ENCODE data around the gene MPPED2.

Gene MPPED2

DNA sequence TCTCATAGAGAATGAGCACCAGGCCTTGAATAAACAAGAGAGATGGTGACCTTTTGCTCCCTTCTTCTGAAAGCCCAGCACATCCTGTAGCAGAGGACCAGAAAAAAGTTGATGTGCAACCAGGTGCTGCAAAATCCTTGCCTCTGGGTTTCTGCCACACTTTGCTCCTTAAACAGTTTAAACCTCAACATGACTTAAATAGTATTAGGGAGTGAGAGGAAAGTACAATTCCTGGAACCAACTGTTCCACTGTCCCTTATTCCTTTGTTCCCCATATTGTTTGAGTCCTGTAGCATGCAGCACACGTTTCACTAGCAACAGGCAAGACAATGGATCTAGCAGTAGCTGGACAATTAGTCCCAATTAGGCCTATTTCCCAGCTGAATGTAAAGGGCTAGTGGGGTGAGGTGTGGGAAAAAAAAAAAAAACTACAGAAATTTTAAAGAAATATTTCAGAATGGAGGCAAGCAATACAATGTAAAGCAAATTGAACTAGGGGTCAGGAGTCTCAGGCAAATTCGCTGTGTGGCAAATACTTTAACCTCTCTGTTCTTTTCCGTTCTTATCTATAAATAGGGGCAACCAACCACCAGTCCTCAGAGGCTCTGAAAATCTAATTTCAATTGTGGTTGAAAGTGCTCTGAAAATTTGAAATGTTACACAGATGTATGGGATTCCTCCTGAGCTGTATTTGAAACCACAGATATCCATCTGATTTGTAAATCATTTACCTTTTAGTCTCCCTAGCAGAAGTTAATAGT, 6.6 kb downstream of the MPPED2 start:
- CTCF ChIA-PET: no interaction called here
- DNase-seq (ENCODE audit: extremely low spot score): no peak
- POLR2A ChIA-PET: no interaction called here
- TF ChIP-seq HDGF (IDR thresholded peaks at IDR 0.05; ENCODE audit: borderline replicate concordance) (no peak), ELF4 (IDR thresholded peaks at IDR 0.05) (no peak)

DNA sequence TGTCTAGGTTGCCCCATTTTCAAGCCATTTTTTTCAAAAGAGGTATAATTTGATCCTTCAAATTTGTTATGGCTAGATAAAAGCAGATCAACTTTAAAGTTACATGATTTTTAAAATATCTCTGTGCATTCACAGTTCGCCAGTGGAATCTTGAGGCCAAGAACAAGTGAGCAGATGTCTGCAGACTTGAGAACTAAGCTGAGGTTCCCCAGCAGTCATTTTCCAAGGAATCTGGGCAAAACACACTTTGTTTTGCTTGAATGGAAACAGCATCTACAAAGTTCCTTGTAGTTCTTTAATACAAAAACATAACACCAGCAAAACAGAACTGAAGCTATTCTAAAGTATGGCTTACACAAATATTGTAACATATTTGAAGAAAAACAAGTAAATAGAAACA, 7.7 kb downstream of the MPPED2 start:
- no peak for TF ChIP-seq FOXK2 (IDR thresholded peaks at IDR 0.05)
- TF ChIP-seq L3MBTL2 (conservative IDR thresholded peaks at IDR 0.05): no peak
- no peak for TF ChIP-seq BHLHE40 (IDR thresholded peaks at IDR 0.05; ENCODE audit: borderline replicate concordance)
- no peak for DNase-seq (ENCODE audit: extremely low spot score)
- ChIA-PET CTCF (no interaction called here), POLR2A (no interaction called here)

DNA sequence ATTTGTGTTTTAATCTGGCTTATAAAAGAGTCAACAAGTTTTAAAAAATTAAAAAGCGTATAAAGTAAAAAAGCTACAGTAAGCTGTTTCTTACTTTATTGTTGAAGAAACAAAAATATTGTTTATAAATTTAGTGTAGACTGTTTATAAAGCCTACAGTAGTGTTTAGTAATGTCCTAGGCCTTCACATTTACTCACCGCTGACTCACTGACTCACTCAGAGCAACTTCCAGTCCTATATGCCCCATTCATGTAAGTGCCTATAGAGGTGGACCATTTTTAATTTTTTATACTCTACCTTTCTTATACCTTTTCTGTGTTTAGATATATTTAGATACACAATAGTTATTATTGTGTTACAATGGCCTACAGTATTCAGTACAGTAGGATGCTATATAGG, 12.2 kb downstream of the MPPED2 start:
- no peak for DNase-seq (ENCODE audit: extremely low spot score)
- ChIA-PET POLR2A (no interaction called here), CTCF (no interaction called here)
- TF ChIP-seq FOXK2 (IDR thresholded peaks at IDR 0.05) (no peak), TARDBP (IDR thresholded peaks at IDR 0.05) (no peak), NFRKB (IDR thresholded peaks at IDR 0.05) (no peak), FOXA1 (IDR thresholded peaks at IDR 0.05) (no peak), CTBP1 (IDR thresholded peaks at IDR 0.05; ENCODE audit: borderline replicate concordance) (no peak), HDGF (IDR thresholded peaks at IDR 0.05; ENCODE audit: borderline replicate concordance) (no peak), BHLHE40 (IDR thresholded peaks at IDR 0.05; ENCODE audit: borderline replicate concordance) (no peak), ZNF384 (IDR thresholded peaks at IDR 0.05) (no peak), L3MBTL2 (conservative IDR thresholded peaks at IDR 0.05) (no peak)

DNA sequence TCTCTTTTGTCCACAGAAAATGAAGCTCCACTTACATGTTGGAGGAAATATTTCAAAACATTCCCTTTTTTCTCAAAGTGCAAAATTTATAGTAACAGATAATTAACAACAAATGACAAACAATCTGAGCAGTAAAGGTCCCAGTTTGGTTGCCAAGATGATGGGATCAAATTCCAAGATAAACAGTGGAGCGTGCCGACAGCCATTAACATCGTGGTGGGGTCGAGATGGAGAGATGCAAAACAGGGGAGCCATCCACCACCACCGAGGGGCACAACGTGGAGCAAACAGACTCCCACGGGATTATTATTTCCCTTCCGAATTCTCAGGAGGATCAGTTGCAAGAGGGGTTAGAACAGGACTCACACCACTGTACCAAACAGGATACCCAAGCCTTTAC, 17.2 kb downstream of the MPPED2 start:
- POLR2A ChIA-PET: interaction anchor here (2.1 kb wide), 1 partner anchor 17 kb away, joined by 6 read pairs; the partner anchor contains the start of gene MPPED2

DNA sequence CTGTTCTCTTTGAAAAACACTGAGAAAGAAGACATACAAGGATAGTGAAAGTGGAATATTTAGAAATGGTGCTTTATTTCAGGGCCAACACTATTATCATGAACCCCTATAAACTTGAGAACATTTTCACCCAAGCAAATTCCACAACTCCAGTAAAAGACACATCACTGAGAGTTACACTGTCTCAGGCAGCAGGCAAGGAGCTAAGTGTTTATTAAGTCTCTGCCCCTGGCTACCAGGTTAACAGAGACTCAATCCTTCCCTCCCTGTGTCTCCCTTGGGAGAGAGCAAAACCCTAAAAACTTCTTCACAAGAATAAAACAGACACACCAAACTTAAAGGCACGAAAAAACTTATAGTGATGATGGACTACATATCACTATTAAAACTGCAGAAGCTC, 18.5 kb downstream of the MPPED2 start:
- TF ChIP-seq FOXM1 (IDR thresholded peaks at IDR 0.05; ENCODE audit: borderline replicate concordance) (no peak), ARNT (IDR thresholded peaks at IDR 0.05) (no peak), ELF4 (IDR thresholded peaks at IDR 0.05) (no peak), SP1 (IDR thresholded peaks at IDR 0.05) (no peak), L3MBTL2 (conservative IDR thresholded peaks at IDR 0.05) (no peak), LEF1 (IDR thresholded peaks at IDR 0.05; ENCODE audit: borderline replicate concordance) (no peak), FOXK2 (IDR thresholded peaks at IDR 0.05) (no peak), BHLHE40 (IDR thresholded peaks at IDR 0.05; ENCODE audit: borderline replicate concordance) (no peak), FOXA1 (IDR thresholded peaks at IDR 0.05) (no peak), HDGF (IDR thresholded peaks at IDR 0.05; ENCODE audit: borderline replicate concordance) (no peak), CTBP1 (IDR thresholded peaks at IDR 0.05; ENCODE audit: borderline replicate concordance) (no peak), ZNF384 (IDR thresholded peaks at IDR 0.05) (no peak), NFRKB (IDR thresholded peaks at IDR 0.05) (no peak), TARDBP (IDR thresholded peaks at IDR 0.05) (no peak), SUZ12 (IDR thresholded peaks at IDR 0.05) (no peak)
- TF ChIP-seq, protein P1, sequence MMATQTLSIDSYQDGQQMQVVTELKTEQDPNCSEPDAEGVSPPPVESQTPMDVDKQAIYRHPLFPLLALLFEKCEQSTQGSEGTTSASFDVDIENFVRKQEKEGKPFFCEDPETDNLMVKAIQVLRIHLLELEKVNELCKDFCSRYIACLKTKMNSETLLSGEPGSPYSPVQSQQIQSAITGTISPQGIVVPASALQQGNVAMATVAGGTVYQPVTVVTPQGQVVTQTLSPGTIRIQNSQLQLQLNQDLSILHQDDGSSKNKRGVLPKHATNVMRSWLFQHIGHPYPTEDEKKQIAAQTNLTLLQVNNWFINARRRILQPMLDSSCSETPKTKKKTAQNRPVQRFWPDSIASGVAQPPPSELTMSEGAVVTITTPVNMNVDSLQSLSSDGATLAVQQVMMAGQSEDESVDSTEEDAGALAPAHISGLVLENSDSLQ (IDR thresholded peaks at IDR 0.05): no peak
- POLR2A ChIA-PET: interaction anchor here (1.3 to 2.1 kb wide), 3 partner anchors 17 to 245 kb away, joined by 5 to 6 read pairs (median 5); partner anchors contain the start of genes ARL14EP and MPPED2
- no peak for DNase-seq (ENCODE audit: extremely low spot score)
- CTCF ChIA-PET: interaction anchor here (0.6 to 0.8 kb wide), 2 partner anchors 155 to 276 kb away, joined by 3 read pairs; no protein-coding TSS in a partner anchor

More for the DNA sequence above, 17.2 kb downstream of the MPPED2 start:
- DNase-seq (ENCODE audit: extremely low spot score): no peak
- TF ChIP-seq BHLHE40 (IDR thresholded peaks at IDR 0.05; ENCODE audit: borderline replicate concordance) (no peak), TARDBP (IDR thresholded peaks at IDR 0.05) (no peak), NFRKB (IDR thresholded peaks at IDR 0.05) (no peak), SUZ12 (IDR thresholded peaks at IDR 0.05) (no peak)
- CTCF ChIA-PET: no interaction called here

DNA sequence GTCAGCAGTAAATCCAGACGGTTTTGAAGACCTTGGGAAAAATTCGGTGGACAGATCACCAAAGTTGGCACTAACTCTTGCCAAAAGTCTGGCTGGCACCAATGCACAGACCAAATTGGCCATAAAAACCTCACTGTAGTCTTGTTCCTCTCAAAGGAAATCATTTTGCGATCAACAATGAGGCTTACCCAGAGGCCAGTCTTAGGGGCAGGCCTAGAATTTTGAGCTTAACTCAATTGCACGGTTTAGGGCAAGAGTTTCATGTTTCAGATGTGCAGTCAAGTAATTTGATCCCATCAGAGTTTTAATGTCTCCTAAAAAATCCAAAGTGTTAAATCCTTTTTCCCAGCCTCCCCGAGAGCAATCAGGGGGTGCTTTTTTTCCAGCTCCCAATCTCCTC, 19.0 kb downstream of the MPPED2 start:
- CTCF ChIA-PET: interaction anchor here (0.8 kb wide), 1 partner anchor 155 kb away, joined by 3 read pairs; no protein-coding TSS in a partner anchor
- POLR2A ChIA-PET: interaction anchor here (1.3 to 2.1 kb wide), 3 partner anchors 17 to 244 kb away, joined by 5 to 6 read pairs (median 5); partner anchors contain the start of genes ARL14EP and MPPED2

More for the DNA sequence above, 19.0 kb downstream of the MPPED2 start:
- TF ChIP-seq FOXM1 (IDR thresholded peaks at IDR 0.05; ENCODE audit: borderline replicate concordance): no peak
- no peak for TF ChIP-seq ZNF384 (IDR thresholded peaks at IDR 0.05)
- no peak for TF ChIP-seq ARNT (IDR thresholded peaks at IDR 0.05)
- no peak for TF ChIP-seq SUZ12 (IDR thresholded peaks at IDR 0.05)
- TF ChIP-seq BHLHE40 (IDR thresholded peaks at IDR 0.05; ENCODE audit: borderline replicate concordance): no peak
- TF ChIP-seq FOXK2 (IDR thresholded peaks at IDR 0.05): no peak
- TF ChIP-seq, protein P1 (IDR thresholded peaks at IDR 0.05): no peak
- no peak for TF ChIP-seq ELF4 (IDR thresholded peaks at IDR 0.05)
- TF ChIP-seq FOXA1 (IDR thresholded peaks at IDR 0.05): no peak
- no peak for TF ChIP-seq NFRKB (IDR thresholded peaks at IDR 0.05)
- no peak for TF ChIP-seq SP1 (IDR thresholded peaks at IDR 0.05)
- TF ChIP-seq LEF1 (IDR thresholded peaks at IDR 0.05; ENCODE audit: borderline replicate concordance): no peak
- no peak for TF ChIP-seq TARDBP (IDR thresholded peaks at IDR 0.05)
- DNase-seq (ENCODE audit: extremely low spot score): peak; percentile 37
